SK-N-SH treated with all-trans-retinoic acid at 6 μM for 48 hours (cell line): Measurements from ENCODE around the gene KIAA1755.

Experiments used
- ATAC-seq: fragments of 200-7000 bp; cut with Tn5 transposase; 3 replicates; pipeline ENCODE4 v1.9.1; 2020; ENCODE audit warnings: mild to moderate bottlenecking, moderate library complexity
- BACH2 ChIP-seq: fragments of 250-450 bp; sonication (Bioruptor Pico); IDR thresholded peaks from 2 replicates; pipeline ENCODE4 v1.9.0; 2021; ENCODE audit warnings: mild to moderate bottlenecking, borderline replicate concordance
- CSDC2 ChIP-seq: fragments of 250-450 bp; sonication (Bioruptor Pico); IDR thresholded peaks from 2 replicates; pipeline ENCODE4 v1.5.0; 2020; ENCODE audit warnings: mild to moderate bottlenecking, moderate library complexity
- ESRRG ChIP-seq: fragments of 250-450 bp; sonication (Bioruptor Pico); IDR thresholded peaks from 2 replicates; pipeline ENCODE4 v1.6.1; 2021; ENCODE audit warnings: mild to moderate bottlenecking
- GLIS3 ChIP-seq: fragments of 250-450 bp; sonication (Bioruptor Pico); IDR thresholded peaks from 2 replicates; pipeline ENCODE4 v1.5.0; 2020; ENCODE audit warnings: mild to moderate bottlenecking, moderate library complexity
- ISL1 ChIP-seq: fragments of 250-450 bp; sonication (Bioruptor Pico); IDR thresholded peaks from 2 replicates; pipeline ENCODE4 v2.1.2; 2022; ENCODE audit warnings: mild to moderate bottlenecking, moderate library complexity
- OSR1 ChIP-seq: fragments of 250-450 bp; sonication (Bioruptor Pico); IDR thresholded peaks from 2 replicates; pipeline ENCODE4 v1.8.0; 2022; ENCODE audit warnings: moderate library complexity, mild to moderate bottlenecking, inconsistent platforms
- SNAI2 ChIP-seq: fragments of 250-450 bp; sonication (Bioruptor Pico); IDR thresholded peaks from 2 replicates; pipeline ENCODE4 v1.5.0; 2020; ENCODE audit warnings: mild to moderate bottlenecking, moderate library complexity
- TOX ChIP-seq: fragments of 250-450 bp; sonication (Bioruptor Pico); IDR thresholded peaks from 2 replicates; pipeline ENCODE4 v1.8.0; 2021; ENCODE audit warnings: mild to moderate bottlenecking, moderate library complexity, borderline replicate concordance
- ZC3H10 ChIP-seq: fragments of 250-450 bp; sonication (Bioruptor Pico); IDR thresholded peaks from 2 replicates; pipeline ENCODE4 v1.5.1; 2021; ENCODE audit warnings: mild to moderate bottlenecking, moderate library complexity
- ZFP3 ChIP-seq: fragments of 250-450 bp; sonication (Bioruptor Pico); IDR thresholded peaks from 2 replicates; pipeline ENCODE4 v1.5.0; 2020; ENCODE audit warnings: mild to moderate bottlenecking, moderate library complexity
- ZNF565 ChIP-seq: fragments of 450-650 bp; formaldehyde crosslinking; conservative IDR thresholded peaks from 2 replicates; pipeline ENCODE4 v1.5.0; 2020; ENCODE audit warnings: low read depth, mild to moderate bottlenecking, moderate library complexity
- ZNF70 ChIP-seq: fragments of 450-650 bp; formaldehyde crosslinking; IDR thresholded peaks from 2 replicates; pipeline ENCODE4 v1.5.0; 2020; ENCODE audit warnings: mild to moderate bottlenecking, moderate library complexity
- ZNF8 ChIP-seq: fragments of 450-650 bp; formaldehyde crosslinking; IDR thresholded peaks from 2 replicates; pipeline ENCODE4 v1.5.0; 2020; ENCODE audit warnings: mild to moderate bottlenecking, moderate library complexity
- TF ChIP-seq, protein P1 (sequence below): fragments of 250-450 bp; sonication (Bioruptor Pico); IDR thresholded peaks from 2 replicates; pipeline ENCODE4 v1.5.1; 2021; ENCODE audit warnings: mild to moderate bottlenecking, moderate library complexity
- TF ChIP-seq, protein P2 (sequence below): fragments of 250-450 bp; sonication (Bioruptor Pico); IDR thresholded peaks from 2 replicates; pipeline ENCODE4 v1.5.0; 2020; ENCODE audit warnings: mild to moderate bottlenecking, moderate library complexity
- TF ChIP-seq, protein P3 (sequence below): fragments of 250-450 bp; sonication (Bioruptor Pico); IDR thresholded peaks from 2 replicates; pipeline ENCODE4 v1.8.0; 2020; ENCODE audit warnings: mild to moderate bottlenecking, moderate library complexity, borderline replicate concordance
- TF ChIP-seq, protein P4 (sequence below): fragments of 250-450 bp; sonication (Bioruptor Pico); IDR thresholded peaks from 2 replicates; pipeline ENCODE4 v1.5.1; 2020; ENCODE audit warnings: low read depth, mild to moderate bottlenecking, moderate library complexity

The KIAA1755 gene

DNA sequence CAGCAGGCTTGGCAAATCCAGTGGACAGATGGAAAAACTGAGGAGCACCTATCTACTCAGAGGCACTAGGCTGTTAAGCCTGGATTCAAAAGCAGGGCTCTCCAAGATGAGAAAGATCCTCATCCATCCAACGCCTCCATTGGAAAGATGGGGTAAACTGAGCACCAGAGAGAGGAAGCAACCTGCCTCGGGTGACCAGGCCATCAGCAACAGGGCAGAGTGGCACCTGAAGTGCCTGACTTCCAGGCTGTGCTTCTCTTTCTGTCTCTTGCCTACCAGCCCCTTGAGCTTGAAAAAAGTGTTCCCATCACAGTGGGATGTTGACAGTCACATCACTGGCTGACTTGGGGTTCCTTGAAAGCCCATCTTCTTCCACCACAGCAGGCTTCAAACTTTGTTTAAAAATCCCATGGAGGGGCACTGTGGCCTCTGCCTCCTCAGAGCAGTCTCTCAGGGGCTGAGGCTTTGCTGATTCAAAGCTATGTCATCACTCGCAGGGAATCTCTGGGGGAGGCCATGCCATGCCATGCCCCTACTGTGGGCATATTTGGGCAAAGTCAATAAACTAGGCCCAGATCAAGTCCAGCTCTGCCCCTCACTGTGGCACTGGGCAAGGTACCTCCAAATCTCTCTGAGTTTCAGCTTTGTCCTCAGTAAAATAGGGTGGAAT, 50.7 kb downstream of the KIAA1755 start (continued):
- TF ChIP-seq, protein P1, sequence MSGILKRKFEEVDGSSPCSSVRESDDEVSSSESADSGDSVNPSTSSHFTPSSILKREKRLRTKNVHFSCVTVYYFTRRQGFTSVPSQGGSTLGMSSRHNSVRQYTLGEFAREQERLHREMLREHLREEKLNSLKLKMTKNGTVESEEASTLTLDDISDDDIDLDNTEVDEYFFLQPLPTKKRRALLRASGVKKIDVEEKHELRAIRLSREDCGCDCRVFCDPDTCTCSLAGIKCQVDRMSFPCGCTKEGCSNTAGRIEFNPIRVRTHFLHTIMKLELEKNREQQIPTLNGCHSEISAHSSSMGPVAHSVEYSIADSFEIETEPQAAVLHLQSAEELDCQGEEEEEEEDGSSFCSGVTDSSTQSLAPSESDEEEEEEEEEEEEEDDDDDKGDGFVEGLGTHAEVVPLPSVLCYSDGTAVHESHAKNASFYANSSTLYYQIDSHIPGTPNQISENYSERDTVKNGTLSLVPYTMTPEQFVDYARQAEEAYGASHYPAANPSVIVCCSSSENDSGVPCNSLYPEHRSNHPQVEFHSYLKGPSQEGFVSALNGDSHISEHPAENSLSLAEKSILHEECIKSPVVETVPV (CRISPR knock-in tag): no peak
- TF ChIP-seq CSDC2 (CRISPR knock-in tag) (no peak), BACH2 (CRISPR knock-in tag) (no peak), ESRRG (CRISPR knock-in tag) (no peak), OSR1 (no peak), GLIS3 (no peak), ISL1 (CRISPR knock-in tag) (no peak), ZC3H10 (CRISPR knock-in tag) (no peak), SNAI2 (CRISPR knock-in tag) (no peak)
- TF ChIP-seq, all 23 proteins: peak for 0

DNA sequence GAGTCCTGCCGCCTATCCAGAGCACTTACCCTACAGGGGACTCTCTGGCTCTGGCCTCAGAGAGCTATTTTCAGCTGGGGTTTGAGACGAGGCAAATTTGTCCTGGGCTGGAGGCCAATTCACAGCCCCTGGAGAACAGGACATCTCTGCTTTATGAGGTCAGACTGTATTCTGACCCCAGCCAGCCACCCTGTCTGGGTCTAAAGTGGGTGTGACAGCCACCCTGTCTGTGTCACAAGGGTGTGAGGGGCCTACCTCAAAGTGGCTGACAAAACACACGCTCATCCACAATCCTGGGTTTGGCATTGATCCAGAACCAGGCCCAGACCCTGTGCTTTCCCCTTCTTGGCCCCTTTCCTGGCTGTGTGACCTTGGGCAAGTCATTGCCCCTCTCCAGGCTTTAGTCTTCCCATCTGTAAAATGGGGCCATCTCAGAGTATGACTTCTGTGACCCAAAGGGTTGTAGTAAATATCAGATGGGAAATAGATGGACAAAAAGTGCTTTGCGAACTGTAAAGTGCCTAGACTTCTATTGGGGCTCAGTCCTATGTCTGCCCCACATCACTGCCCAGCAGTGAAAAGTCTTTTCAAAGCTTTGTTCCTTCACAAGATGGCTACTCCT, 51.4 kb downstream of the KIAA1755 start:
- TF ChIP-seq, protein P1 (CRISPR knock-in tag): no peak
- TF ChIP-seq, protein P2, sequence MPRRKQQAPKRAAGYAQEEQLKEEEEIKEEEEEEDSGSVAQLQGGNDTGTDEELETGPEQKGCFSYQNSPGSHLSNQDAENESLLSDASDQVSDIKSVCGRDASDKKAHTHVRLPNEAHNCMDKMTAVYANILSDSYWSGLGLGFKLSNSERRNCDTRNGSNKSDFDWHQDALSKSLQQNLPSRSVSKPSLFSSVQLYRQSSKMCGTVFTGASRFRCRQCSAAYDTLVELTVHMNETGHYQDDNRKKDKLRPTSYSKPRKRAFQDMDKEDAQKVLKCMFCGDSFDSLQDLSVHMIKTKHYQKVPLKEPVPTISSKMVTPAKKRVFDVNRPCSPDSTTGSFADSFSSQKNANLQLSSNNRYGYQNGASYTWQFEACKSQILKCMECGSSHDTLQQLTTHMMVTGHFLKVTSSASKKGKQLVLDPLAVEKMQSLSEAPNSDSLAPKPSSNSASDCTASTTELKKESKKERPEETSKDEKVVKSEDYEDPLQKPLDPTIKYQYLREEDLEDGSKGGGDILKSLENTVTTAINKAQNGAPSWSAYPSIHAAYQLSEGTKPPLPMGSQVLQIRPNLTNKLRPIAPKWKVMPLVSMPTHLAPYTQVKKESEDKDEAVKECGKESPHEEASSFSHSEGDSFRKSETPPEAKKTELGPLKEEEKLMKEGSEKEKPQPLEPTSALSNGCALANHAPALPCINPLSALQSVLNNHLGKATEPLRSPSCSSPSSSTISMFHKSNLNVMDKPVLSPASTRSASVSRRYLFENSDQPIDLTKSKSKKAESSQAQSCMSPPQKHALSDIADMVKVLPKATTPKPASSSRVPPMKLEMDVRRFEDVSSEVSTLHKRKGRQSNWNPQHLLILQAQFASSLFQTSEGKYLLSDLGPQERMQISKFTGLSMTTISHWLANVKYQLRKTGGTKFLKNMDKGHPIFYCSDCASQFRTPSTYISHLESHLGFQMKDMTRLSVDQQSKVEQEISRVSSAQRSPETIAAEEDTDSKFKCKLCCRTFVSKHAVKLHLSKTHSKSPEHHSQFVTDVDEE (CRISPR knock-in tag): no peak
- TF ChIP-seq ISL1 (CRISPR knock-in tag) (no peak), ESRRG (CRISPR knock-in tag) (no peak), ZFP3 (CRISPR knock-in tag) (no peak), SNAI2 (CRISPR knock-in tag) (no peak)
- TF ChIP-seq, all 23 proteins: peak for 0

DNA sequence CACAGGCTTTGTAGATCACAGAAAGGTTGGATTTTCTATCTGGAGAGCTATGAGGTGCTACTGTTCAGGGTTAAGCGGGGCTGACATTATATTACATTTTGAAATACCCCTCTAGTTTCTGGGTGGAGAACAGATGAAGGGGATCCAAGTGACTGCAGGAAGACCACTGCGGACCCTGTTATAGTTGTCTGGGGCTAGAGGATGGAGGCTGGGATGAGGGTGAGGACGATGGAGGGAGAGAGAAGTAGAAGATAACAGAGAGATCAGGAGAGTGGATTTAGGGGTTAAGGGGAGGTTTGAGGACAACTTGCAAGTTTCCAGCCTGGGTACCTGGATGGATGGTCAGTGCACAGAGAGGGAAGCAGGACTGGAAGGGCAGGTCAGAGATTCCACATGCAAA, 52.0 kb downstream of the KIAA1755 start:
- ATAC-seq: no peak
- TF ChIP-seq ZC3H10 (CRISPR knock-in tag): no peak
- TF ChIP-seq ISL1 (CRISPR knock-in tag): no peak
- no peak for TF ChIP-seq TOX
- TF ChIP-seq, protein P3, sequence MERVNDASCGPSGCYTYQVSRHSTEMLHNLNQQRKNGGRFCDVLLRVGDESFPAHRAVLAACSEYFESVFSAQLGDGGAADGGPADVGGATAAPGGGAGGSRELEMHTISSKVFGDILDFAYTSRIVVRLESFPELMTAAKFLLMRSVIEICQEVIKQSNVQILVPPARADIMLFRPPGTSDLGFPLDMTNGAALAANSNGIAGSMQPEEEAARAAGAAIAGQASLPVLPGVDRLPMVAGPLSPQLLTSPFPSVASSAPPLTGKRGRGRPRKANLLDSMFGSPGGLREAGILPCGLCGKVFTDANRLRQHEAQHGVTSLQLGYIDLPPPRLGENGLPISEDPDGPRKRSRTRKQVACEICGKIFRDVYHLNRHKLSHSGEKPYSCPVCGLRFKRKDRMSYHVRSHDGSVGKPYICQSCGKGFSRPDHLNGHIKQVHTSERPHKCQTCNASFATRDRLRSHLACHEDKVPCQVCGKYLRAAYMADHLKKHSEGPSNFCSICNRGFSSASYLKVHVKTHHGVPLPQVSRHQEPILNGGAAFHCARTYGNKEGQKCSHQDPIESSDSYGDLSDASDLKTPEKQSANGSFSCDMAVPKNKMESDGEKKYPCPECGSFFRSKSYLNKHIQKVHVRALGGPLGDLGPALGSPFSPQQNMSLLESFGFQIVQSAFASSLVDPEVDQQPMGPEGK: no peak
- TF ChIP-seq SNAI2 (CRISPR knock-in tag): no peak
- no peak for TF ChIP-seq ZNF565
- TF ChIP-seq, protein P4, sequence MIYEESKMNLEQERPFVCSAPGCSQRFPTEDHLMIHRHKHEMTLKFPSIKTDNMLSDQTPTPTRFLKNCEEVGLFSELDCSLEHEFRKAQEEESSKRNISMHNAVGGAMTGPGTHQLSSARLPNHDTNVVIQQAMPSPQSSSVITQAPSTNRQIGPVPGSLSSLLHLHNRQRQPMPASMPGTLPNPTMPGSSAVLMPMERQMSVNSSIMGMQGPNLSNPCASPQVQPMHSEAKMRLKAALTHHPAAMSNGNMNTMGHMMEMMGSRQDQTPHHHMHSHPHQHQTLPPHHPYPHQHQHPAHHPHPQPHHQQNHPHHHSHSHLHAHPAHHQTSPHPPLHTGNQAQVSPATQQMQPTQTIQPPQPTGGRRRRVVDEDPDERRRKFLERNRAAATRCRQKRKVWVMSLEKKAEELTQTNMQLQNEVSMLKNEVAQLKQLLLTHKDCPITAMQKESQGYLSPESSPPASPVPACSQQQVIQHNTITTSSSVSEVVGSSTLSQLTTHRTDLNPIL (CRISPR knock-in tag): no peak
- no peak for TF ChIP-seq ZNF8
- TF ChIP-seq GLIS3: no peak

More for the DNA sequence above, 51.4 kb downstream of the KIAA1755 start:
- no peak for ATAC-seq

DNA sequence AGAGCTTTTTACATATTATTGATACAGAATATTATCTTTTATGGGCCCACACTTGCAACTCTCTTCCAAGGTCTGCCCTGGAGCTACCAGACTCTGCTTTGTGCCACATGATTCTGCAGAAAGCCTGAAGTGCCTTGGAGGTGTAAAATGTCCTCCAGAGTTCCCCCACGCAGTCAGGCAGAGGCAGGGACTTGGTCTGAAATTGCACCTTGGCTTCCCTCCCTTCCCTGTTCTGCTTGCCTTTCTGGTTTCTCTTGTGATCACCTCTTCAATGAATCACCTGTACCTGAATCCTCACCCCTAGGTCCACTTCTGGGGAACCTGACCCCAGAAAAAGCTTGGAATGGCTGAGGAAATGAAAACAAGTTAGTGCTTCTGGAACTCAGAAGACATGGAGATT, 52.4 kb downstream of the KIAA1755 start:
- no peak for ATAC-seq
- no peak for TF ChIP-seq ESRRG (CRISPR knock-in tag)
- TF ChIP-seq TOX: no peak
- TF ChIP-seq ZNF70 (CRISPR knock-in tag): no peak
- TF ChIP-seq, protein P1 (CRISPR knock-in tag): no peak
- TF ChIP-seq BACH2 (CRISPR knock-in tag): no peak
- no peak for TF ChIP-seq CSDC2 (CRISPR knock-in tag)
- TF ChIP-seq, protein P4 (CRISPR knock-in tag): no peak
- no peak for TF ChIP-seq ZFP3 (CRISPR knock-in tag)
- TF ChIP-seq, protein P3: no peak
